ENCODE data around the gene TBX6. TPM values are rescaled to one million over a fixed set of nuclear protein-coding genes. Genes with fewer than 3 reads are reported as not detected.
"Not testable (repeated sequence)": the region's sequence is repeated elsewhere in the genome, so short reads cannot be mapped to it uniquely, and the experiment has no call there.

Gene TBX6
- 0.16 TPM for total RNA-seq

GRCh38 chr16:30091474-30092372 is at the start of gene TBX6:
Gene TBX6 (minus strand): TSS chr16:30091924. CDS start chr16:30091193, 731 bp downstream.
- peak; percentile 83 for DNase-seq

- no peak for DNase-seq
These were observed 48.1 kb upstream of the TBX6 start for GRCh38 chr16:30139583-30140481.

DNA sequence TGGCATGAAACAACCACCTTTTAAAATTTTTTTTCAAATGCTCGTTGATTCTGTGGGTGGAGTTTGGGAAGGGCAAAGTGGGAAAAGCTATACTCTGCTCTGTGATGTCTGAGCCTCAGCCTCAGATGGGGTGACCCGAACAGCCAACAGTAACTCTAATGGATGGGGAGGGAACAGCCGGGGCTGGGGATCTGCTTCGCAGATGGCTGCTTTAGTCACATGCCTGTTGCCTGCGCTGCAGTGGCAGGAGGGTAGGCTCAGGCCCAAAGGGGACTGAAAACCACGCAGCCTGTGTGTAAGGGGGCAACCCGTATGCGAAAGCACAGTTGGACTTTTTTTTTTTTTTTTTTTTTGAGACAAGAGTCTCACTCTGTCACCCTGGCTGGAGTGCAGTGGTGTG is 46.2 kb upstream of the TBX6 start:
- no peak for DNase-seq

- DNase-seq = no peak
These were observed 45.4 kb upstream of the TBX6 start for GRCh38 chr16:30136971-30137605.

DNA sequence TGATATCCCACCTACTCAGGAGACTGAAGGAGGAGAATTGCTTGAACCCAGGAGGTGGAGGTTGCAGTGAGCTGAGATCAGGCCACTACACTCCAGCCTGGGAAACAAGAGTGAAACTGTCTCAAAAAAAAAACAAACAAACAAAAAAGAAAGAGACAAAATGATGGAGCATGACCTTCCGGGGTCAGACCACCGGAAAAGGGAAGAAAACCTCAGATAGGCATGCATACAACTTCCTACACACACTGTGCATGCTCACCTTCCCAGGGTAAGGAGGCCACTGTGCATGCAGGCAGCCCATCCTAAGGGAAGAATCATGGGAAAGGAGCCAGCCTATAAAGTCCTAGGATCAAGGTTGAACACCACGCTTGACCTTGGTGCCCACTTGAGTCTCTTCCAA is 40.9 kb upstream of the TBX6 start:
- no peak for DNase-seq

DNA sequence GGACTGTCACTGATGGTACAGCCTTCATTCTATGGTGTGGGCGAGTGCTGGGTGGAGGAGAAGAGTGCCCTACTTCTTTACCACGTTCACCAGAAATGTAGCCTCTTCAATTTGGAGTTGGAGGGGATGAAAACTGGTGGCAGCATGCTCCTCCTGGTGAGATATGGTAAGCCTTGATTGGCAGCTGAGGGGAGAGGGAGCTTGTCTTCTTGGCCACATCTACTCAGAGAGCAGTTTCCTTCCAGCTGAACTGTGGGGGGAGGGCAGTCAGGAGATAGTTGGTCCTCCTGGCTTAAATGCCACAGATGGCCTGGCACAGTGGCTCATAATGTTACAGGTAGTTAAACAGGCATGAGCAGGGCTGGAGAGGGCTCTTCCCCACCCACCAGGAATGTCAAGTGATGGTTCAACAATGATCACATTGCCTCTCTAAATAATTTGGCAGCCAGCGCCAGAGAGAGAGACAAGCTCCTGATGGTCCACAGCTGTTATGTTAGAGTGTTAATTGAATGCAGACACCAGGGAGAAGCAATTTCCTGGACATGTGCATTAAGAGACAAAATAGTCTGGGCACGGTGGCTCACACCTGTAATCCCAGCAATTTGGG is 40.2 kb upstream of the TBX6 start:
- no peak for DNase-seq

DNA sequence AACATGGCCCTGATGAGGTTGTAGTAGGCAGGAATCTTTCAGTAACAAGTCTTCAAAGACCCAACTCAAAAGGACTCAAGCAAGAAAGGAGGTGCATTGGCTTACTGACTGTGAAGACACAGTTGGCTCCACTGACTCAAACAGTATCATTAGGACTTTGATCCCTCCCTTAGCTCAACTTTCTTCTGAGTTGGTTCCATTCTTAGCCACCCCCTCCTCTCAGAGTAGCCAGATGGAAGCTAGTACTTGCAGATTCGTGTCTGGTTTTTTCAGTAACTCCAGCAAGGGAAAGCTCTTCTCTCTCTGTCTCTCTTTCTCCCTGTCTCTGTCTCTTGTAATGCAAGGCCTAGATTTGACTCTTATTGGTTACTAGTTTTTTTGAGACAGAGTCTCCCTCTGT is 36.3 kb upstream of the TBX6 start:
- DNase-seq = no peak

GRCh38 chr16:30125690-30126089 is 34.0 kb upstream of the TBX6 start:
- DNase-seq = not testable (repeated sequence)

DNA sequence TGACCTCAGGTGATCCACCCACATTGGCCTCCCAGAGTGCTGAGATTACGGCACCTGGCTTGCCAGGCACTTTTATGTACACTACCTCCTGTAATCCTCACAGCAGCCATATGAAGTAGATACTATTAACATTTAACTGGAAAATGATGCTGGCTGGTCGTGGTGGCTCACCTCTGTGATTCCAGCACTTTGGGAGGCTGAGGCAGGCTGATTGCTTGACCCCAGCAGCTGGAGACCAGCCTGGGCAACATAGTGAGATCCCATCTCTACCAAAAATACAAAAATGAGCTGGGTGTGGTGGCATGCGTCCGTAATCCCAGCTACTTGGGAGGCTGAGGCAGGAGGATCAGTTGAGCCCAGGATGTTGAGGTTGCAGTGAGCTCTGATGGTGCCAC is 33.3 kb upstream of the TBX6 start:
- DNase-seq = no peak

- DNase-seq = no peak
These were observed 31.0 kb upstream of the TBX6 start for GRCh38 chr16:30122604-30123160.

- DNase-seq = no peak
These were observed 30.2 kb upstream of the TBX6 start for GRCh38 chr16:30121741-30122571.

DNA sequence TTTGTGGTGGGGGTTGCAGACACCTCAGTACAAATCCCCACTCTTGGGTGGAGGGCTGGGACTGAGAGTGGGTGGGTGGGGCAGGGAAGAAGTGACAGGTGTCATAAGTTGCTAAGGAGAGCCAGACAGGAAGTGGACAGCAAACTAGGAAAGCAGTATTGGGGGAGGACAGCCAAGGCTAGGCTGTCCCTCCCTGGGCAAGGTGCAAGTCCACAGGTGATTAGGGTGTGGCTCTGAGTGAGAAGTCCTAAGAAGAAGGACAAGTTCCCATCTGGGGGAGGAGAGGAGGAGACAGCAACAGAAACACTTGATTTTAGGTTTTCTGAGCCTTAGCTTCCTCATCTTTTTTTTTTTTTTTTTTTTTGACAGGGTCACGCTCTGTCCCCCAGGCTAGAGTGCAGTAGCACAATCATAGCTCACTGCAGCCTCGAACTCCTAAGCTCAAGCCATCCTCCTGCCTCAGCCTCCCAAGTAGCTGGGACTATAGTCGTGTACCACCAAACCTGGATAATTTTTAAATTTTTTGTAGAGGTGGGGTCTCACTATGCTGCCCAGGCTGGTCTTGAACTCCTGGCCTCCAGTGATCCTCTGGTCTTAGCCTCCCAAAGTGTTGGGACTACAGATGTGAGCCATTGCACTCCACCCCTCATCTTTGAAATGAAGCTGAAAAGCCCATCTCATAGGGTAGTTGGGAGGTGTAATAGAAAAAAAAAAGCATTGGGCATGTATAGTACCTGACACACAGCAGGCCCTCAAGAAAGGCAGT is 28.8 kb upstream of the TBX6 start:
- no peak for DNase-seq

GRCh38 chr16:30119428-30119827 is 27.7 kb upstream of the TBX6 start:
- DNase-seq = no peak

GRCh38 chr16:30117768-30118167 is 26.0 kb upstream of the TBX6 start:
- no peak for DNase-seq

DNA sequence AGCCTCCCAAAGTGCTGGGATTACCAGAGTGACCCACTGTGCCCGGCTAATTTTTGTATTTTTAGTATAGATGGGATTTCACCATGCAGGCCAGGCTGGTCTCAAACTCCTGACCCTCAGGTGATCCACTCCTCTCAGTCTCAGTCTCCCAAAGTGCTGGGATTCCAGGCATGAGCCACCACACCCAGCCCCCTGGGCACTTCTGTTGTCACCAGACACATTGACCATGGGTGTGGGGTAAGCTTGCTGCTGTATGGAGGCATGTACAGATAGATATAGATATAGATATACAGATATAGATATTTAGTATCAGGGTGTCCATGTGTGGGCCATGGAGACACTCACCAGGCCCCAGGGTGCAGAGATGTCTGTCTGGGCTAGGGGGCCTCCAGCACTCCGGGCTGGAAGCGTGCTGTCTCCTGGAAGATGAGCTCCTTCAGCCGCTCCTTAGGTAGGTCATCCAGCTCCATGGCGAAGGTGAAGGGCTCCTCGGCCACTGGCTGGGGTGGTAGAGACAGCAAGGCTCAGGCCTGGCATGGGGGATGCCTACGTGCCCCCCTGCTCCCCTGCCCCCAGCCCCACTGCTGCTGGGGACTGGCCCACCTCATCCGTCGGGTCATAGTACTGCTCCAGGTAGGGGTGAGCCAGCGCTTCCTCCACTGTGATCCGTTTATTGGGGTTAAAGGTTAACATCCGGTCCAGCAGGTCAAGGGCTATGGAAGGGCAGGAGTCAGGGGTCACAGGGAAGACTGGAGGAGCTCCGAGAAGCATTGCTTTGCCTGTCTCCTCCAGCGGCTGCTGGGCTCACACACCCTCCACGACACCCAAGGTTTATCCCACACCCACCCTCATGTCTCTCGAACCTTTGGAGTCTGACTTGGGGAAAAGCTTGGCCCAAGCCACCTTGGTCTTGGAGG is 24.8 kb upstream of the TBX6 start:
- no peak for DNase-seq

GRCh38 chr16:30115238-30115637 is 23.5 kb upstream of the TBX6 start:
- DNase-seq = no peak

DNA sequence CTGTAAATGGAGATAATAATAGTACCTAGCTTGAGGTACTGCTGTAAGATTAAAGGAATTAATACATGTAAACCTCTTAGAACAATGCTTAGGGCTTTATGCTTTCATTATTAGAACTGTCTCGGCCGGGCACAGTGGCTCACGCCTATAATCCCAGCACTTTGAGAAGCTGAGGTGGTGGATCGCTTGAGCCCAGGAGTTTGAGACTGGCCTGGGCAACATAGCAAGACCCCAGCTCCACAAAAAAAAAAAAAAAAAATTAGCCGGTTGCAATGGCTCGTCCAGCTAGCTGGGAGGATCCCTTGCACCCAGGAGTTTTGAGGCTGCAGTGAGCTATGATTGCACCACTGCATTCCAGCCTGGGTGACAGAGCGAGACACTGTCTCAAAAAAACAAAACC is 23.1 kb upstream of the TBX6 start:
- DNase-seq = not testable (repeated sequence)

DNA sequence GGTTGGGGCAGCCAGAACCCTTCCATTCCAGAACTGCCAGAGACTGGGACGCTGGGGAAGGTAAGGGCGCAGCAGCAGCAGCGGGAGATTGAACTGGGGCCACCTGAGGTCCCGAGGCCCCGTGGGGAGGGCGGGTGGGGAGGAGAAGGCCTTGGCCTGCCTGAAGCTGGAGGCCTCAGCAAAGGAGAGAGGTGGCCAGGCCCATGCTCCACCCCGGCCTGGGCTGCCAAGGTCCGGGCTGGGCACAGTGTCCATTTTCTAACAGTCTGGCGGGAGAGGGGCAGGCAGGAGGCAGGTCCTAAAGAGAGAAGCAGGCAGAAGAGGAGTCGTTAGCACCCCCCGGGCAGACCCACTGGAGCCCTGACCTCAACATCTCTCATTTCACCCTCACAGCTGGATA is 22.7 kb upstream of the TBX6 start:
- DNase-seq = no peak

DNA sequence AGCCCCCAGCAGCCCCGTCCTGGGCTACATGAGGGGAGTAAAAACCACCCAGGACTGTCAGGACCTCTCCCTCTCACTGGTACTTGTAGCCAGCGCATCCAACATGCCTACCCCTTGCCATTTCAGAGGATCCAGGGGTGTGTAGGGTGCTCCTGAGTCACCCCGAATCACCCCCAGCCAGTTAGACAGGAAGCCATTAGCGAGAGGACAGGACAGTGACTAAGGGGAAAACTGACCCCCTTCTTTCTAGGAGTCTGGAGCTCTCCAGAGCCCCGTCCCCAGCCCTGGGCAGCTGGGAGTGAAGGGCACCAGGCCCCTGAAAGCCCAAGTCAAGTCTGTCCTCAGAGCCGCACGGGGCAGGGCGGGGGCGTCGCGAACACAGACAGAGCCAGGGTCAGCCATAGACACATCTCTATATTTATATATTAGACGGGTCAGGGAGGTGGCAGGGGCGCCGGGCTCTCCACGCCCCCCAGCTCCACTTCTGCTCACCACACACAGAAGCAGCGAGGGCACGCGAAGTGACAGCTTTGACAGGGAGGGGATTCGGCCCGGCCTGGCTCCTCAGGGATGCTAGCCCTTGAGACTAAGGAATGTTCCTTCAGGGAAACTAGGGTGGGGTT is 22.1 kb upstream of the TBX6 start:
- DNase-seq = no peak
